Uterus (tissue), 2 donors: Measurements from ENCODE around the gene ATXN10.

Experiments
- POLR2A ChIP-seq, 2 donors: fragments of 450-650 bp; IDR thresholded peaks; one replicate each; pipeline ENCODE4 v1.6.1; 2016; ENCODE audit warnings: antibody characterized with exemption in 2 of 2, mild to moderate bottlenecking in 1 of 2, moderate library complexity in 1 of 2
- TF ChIP-seq, protein P1 (sequence below), 4 experiments: fragments of 200-600 bp in 2 of 4; fragments of 450-650 bp in 2 of 4; sonication (generic) in 2 of 4; IDR thresholded peaks; one replicate each; pipeline ENCODE4 v1.5.1; 2016 to 2019; ENCODE audit warnings: antibody characterized with exemption in 4 of 4, mild to moderate bottlenecking in 2 of 4, moderate library complexity in 1 of 4

DNA sequence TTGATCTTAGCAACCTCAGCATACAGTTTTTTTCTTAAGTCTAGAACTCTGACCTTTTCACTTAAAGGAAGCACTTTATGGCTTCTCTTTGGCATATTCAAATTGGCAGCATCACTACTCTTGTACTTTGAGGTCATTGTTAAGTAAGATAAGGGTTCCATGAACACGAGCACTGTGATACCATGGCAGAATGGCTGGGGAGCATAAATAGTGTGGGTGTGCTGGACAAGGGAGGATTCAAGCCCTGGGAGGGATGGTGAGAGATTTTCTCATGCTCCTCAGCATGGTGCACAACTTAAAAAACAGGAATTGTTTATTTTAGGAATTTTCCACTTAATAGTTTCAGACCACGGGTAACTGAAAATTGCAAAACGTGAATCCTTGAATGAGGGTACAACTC lies 111.4 kb downstream of the ATXN10 start:
- TF ChIP-seq, protein P1, sequence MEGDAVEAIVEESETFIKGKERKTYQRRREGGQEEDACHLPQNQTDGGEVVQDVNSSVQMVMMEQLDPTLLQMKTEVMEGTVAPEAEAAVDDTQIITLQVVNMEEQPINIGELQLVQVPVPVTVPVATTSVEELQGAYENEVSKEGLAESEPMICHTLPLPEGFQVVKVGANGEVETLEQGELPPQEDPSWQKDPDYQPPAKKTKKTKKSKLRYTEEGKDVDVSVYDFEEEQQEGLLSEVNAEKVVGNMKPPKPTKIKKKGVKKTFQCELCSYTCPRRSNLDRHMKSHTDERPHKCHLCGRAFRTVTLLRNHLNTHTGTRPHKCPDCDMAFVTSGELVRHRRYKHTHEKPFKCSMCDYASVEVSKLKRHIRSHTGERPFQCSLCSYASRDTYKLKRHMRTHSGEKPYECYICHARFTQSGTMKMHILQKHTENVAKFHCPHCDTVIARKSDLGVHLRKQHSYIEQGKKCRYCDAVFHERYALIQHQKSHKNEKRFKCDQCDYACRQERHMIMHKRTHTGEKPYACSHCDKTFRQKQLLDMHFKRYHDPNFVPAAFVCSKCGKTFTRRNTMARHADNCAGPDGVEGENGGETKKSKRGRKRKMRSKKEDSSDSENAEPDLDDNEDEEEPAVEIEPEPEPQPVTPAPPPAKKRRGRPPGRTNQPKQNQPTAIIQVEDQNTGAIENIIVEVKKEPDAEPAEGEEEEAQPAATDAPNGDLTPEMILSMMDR (IDR thresholded peaks at IDR 0.05), result no peak
- TF ChIP-seq POLR2A (IDR thresholded peaks at IDR 0.05), result no peak
